Heart left ventricle (tissue), 13 donors: ENCODE measurements around the gene KLK2.

Source experiments
- POLR2A ChIP-seq, 2 donors: fragments of 450-650 bp; IDR thresholded peaks; one replicate each; pipeline ENCODE4 v1.6.1; 2017; ENCODE audit warnings: antibody characterized with exemption in 2 of 2, mild to moderate bottlenecking in 2 of 2, moderate library complexity in 2 of 2
- TF ChIP-seq, protein P1 (sequence below), 12 donors: fragments of 200-600 bp; sonication (generic) in 4 of 12; IDR thresholded peaks; one replicate each; pipeline versions ENCODE4 v1.5.0 to v1.8.0; 2018 to 2022; ENCODE audit warnings: antibody characterized with exemption in 12 of 12, mild to moderate bottlenecking in 5 of 12
- donor health status: ischemic (EF 13 %, LVEDD 7.1; RV severe dilation, severe dysfunction).
- donor health status: DM: no; HTN: yes; CAD: no.
- donor health status: DM: no; HTN: no; CAD: no.
- donor health status: ischemic (EF 25% LVEDD 6.9; RV normal size, moderate dysfunction).
- donor health status: ischemic (EF 25% LVEDD 5.7; RV mildly dilated, moderate dysfunction).
- donor health status: ischemic (EF 35%, LVEDD 5.7; RV mildly dilated, moderate dysfunction).
- donor health status: nonischemic (EF 11% LVEDD 7.7; RV severe dilation, severe dysfunction).
- donor health status: DM: yes; HTN: yes; CAD: no.
- donor health status: PGD.
- donor health status: ischemic (EF 29% LVEDD 5.4; RV normal size, mild dysfunction).
- donor health status: nonischemic (EF 23%, LVEDD 6.1; RV moderate dilation, normal function).

DNA sequence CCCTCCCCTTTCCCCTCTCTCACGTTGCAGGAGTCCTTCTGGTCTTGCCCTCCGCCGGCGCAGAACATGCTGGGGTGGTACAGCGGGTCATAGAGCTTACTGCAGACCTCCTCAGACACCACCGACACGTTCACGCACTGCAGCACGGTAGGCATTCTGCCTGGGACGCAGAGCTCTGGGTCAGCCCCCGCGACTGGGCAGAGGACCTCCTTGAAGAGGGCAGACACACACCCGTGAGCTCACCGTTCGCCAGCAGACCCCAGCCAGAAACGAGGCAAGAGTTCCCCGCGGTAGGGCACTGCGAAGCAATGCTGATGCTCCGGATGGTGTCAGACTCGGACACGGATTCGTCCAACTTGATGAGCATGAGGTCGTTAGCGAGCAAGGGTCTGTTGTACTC, 35.1 kb downstream of the KLK2 start:
- no peak for TF ChIP-seq POLR2A (IDR thresholded peaks at IDR 0.05)
- TF ChIP-seq, protein P1, sequence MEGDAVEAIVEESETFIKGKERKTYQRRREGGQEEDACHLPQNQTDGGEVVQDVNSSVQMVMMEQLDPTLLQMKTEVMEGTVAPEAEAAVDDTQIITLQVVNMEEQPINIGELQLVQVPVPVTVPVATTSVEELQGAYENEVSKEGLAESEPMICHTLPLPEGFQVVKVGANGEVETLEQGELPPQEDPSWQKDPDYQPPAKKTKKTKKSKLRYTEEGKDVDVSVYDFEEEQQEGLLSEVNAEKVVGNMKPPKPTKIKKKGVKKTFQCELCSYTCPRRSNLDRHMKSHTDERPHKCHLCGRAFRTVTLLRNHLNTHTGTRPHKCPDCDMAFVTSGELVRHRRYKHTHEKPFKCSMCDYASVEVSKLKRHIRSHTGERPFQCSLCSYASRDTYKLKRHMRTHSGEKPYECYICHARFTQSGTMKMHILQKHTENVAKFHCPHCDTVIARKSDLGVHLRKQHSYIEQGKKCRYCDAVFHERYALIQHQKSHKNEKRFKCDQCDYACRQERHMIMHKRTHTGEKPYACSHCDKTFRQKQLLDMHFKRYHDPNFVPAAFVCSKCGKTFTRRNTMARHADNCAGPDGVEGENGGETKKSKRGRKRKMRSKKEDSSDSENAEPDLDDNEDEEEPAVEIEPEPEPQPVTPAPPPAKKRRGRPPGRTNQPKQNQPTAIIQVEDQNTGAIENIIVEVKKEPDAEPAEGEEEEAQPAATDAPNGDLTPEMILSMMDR (IDR thresholded peaks at IDR 0.05) = no peak
